NCI-H1436 (cell line): ENCODE measurements around the gene AMD1.

Experiments used
- DNase-seq: peaks from one replicate; lab custom pipeline; 2025; lab: John Stamatoyannopoulos, UW

The AMD1 gene

DNA sequence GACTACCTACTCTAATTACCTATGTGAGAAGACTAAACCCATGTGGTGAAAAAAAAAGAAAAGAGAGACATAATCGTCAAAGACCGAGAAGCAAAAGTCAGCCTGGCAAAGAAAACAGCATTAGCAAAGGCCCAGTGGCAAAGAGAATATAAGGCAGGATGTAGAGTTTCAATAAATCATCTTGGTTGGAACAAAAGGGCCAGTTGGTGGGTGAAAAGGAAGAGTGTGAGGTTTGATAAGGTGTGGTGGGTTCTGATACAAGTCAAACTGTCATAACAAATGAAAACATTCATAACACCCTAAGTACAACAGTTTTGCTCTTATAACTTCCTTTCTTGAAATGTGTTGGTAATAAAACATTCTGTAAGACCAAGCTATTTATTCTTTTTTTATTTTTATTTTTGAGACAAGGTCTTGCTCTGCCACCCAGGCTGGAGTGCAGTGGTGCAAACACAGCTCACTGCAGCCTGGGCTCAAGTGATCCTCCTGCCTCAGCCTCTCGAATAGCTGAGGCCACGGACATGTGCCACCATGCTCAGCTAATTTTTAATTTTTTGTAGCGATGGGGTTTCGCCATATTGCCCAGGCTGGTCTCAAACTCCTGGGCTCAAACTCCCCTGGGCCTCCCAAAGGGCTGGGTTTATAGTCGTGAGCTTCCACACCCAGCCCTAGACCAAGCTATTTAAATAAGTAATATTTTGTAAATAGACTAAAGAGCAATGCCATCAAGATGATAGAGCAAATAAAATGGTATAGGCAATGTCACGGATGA is 65.0 kb downstream of the AMD1 start:
- no peak for DNase-seq

DNA sequence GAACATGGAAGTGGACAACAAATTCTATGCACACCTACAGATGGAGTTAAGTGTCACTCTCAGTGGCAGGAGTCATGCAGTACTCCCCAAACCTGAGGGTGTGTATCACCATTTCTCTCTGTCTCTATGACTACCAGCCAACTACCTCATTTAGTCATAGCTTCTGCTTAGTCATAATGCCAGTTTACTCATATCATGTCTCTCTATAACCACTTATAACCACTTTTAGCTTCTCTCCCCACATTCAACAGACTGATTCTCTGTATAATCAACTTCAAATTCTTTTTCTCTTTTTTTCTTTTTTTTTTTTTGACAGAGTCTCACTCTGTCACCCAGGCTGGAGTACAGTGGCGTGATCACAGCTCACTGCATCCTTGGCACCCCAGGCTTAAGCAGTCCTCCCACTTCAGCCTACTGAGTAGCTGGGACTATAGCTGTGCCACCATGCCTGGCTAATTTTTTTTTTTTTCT is 70.1 kb downstream of the AMD1 start:
- DNase-seq = no peak
